ENCODE measurements around the gene PIP4K2B. TPM values are rescaled to one million over a fixed set of nuclear protein-coding genes. Genes with fewer than 3 reads are reported as not detected.

The PIP4K2B gene
- total RNA-seq, 2 experiments from 2014 or later, result 37.3 to 47.1 TPM

GRCh38 chr17:38748149-38748891 is 51.0 kb downstream of the PIP4K2B start, which contains the start of gene PCGF2:
PCGF2 (minus strand) TSS chr17:38748336; CDS start chr17:38740402, 7,934 bp downstream.
- ChIA-PET CTCF (no interaction called here), POLR2A (no interaction called here)

GRCh38 chr17:38747463-38748148 is 51.8 kb downstream of the PIP4K2B start:
- POLR2A ChIA-PET, result no interaction called here
- CTCF ChIA-PET, result no interaction called here

- ChIA-PET POLR2A (no interaction called here), CTCF (interaction anchor here (1.1 to 4.0 kb wide), 2 partner anchors 12 to 19 kb away, joined by 3 to 21 read pairs; no protein-coding TSS in a partner anchor)
Observed at GRCh38 chr17:38746849-38747462, 52.4 kb downstream of the PIP4K2B start.

GRCh38 chr17:38746004-38746848 is 53.1 kb downstream of the PIP4K2B start:
- CTCF ChIA-PET, result interaction anchor here (1.1 to 4.0 kb wide), 2 partner anchors 11 to 18 kb away, joined by 3 to 21 read pairs; no protein-coding TSS in a partner anchor
- POLR2A ChIA-PET, result no interaction called here

- ChIA-PET POLR2A (no interaction called here), CTCF (interaction anchor here (4.0 kb wide), 1 partner anchor 10 kb away, joined by 21 read pairs; no protein-coding TSS in a partner anchor)
Observed at GRCh38 chr17:38745545-38745944, 53.8 kb downstream of the PIP4K2B start.

GRCh38 chr17:38743556-38744171 is 55.7 kb downstream of the PIP4K2B start:
- POLR2A ChIA-PET, result interaction anchor here (0.5 kb wide), 1 partner anchor 595 kb away, joined by 7 read pairs; no protein-coding TSS in a partner anchor
- CTCF ChIA-PET, result interaction anchor here (0.7 to 4.0 kb wide), 2 partner anchors 9 to 1191 kb away, joined by 3 to 21 read pairs; no protein-coding TSS in a partner anchor

- POLR2A ChIA-PET, result interaction anchor here (1.4 kb wide), 1 partner anchor 12 kb away, joined by 4 read pairs; the partner anchor contains the start of gene CISD3
- CTCF ChIA-PET, result interaction anchor here (0.7 to 1.5 kb wide), 2 partner anchors 12 to 1192 kb away, joined by 3 to 4 read pairs; no protein-coding TSS in a partner anchor
Observed at GRCh38 chr17:38742411-38743308, 56.7 kb downstream of the PIP4K2B start.

GRCh38 chr17:38741921-38742410 is 57.4 kb downstream of the PIP4K2B start:
- ChIA-PET POLR2A (interaction anchor here (1.4 kb wide), 1 partner anchor 11 kb away, joined by 4 read pairs; the partner anchor contains the start of gene CISD3), CTCF (interaction anchor here (1.5 kb wide), 1 partner anchor 11 kb away, joined by 4 read pairs; no protein-coding TSS in a partner anchor)

GRCh38 chr17:38741461-38741860 is 57.9 kb downstream of the PIP4K2B start:
- CTCF ChIA-PET, result interaction anchor here (0.6 to 1.5 kb wide), 2 partner anchors 11 to 76 kb away, joined by 3 to 4 read pairs; no protein-coding TSS in a partner anchor

GRCh38 chr17:38740806-38741205 is 58.5 kb downstream of the PIP4K2B start:
- CTCF ChIA-PET, result no interaction called here
- POLR2A ChIA-PET, result no interaction called here

More at GRCh38 chr17:38741461-38741860, 57.9 kb downstream of the PIP4K2B start:
- POLR2A ChIA-PET, result interaction anchor here (1.4 kb wide), 1 partner anchor 11 kb away, joined by 4 read pairs; the partner anchor contains the start of gene CISD3

- ChIA-PET POLR2A (interaction anchor here (0.6 kb wide), 1 partner anchor 19 kb away, joined by 3 read pairs; no protein-coding TSS in a partner anchor), CTCF (no interaction called here)
Observed at GRCh38 chr17:38740044-38740443, 59.3 kb downstream of the PIP4K2B start.

GRCh38 chr17:38739305-38739704 is 60.1 kb downstream of the PIP4K2B start:
- CTCF ChIA-PET, result no interaction called here
- POLR2A ChIA-PET, result no interaction called here

GRCh38 chr17:38738686-38739085 is 60.7 kb downstream of the PIP4K2B start:
- ChIA-PET POLR2A (no interaction called here), CTCF (interaction anchor here (0.9 kb wide), 1 partner anchor 62 kb away, joined by 4 read pairs; no protein-coding TSS in a partner anchor)

GRCh38 chr17:38738007-38738662 is 61.2 kb downstream of the PIP4K2B start:
- POLR2A ChIA-PET, result no interaction called here
- CTCF ChIA-PET, result interaction anchor here (0.7 to 2.1 kb wide), 5 partner anchors 11 to 317 kb away, joined by 3 to 11 read pairs (median 4); no protein-coding TSS in a partner anchor

GRCh38 chr17:38735161-38735997 is 64.0 kb downstream of the PIP4K2B start:
- ChIA-PET POLR2A (interaction anchor here (0.6 to 1.2 kb wide), 3 partner anchors 14 to 30 kb away, joined by 3 to 13 read pairs (median 5); partner anchors contain the start of gene MLLT6), CTCF (interaction anchor here (0.6 to 3.2 kb wide), 33 partner anchors 10 to 356 kb away, joined by 3 to 49 read pairs (median 5); partner anchors contain the start of genes EPOP, MLLT6 and PSMB3)

All from activated CD8-positive, alpha-beta memory T cell treated with anti-CD3 and anti-CD28 coated beads for 36 hours (primary cell).